DMS53 treated with DMSO at 0.1 percent for 48 hours (cell line): ENCODE data around the gene TIGIT.
"Not testable (repeated sequence)": the region's sequence is repeated elsewhere in the genome, so short reads cannot be mapped to it uniquely, and the experiment has no call there.

Source experiments
- DNase-seq: peaks from one replicate; lab custom pipeline; 2025; ENCODE audit not compliant: unreplicated experiment; lab: John Stamatoyannopoulos, UW

Gene TIGIT

DNA sequence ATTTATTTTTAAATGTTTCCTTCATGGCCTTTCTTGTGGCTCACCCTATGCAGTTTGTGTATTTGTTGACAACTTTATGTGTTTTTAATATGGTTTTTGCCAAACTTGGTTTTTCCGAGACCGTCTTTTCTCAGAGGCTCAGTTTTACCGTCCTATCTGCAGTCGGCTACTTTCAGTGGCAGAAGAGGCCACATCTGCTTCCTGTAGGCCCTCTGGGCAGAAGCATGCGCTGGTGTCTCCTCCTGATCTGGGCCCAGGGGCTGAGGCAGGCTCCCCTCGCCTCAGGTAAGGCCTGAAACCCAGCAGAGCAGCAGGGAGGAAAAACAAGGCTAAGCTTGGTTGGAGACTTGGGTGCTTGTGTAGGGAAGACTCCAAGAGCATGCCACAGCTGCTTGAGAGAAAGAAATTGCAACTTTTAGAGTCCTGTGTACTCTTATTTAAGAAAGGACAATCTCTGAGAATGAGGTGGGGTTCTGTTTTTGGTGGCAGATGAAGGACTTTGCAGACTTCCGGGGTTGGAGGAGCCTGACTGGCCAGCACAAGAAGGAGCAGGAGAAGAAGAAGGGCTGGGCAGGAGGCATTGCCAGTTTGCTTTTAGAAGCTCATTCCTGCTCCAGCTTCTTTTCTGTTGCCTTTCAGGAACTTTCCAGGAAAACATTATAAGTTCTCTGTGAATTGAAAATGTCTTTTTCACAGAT lies at the start of gene TIGIT:
TIGIT (plus strand) TSS at position 191 of the 698 bp plus-strand sequence; CDS start at position 225, 34 bp downstream.
- DNase-seq: no peak

DNA sequence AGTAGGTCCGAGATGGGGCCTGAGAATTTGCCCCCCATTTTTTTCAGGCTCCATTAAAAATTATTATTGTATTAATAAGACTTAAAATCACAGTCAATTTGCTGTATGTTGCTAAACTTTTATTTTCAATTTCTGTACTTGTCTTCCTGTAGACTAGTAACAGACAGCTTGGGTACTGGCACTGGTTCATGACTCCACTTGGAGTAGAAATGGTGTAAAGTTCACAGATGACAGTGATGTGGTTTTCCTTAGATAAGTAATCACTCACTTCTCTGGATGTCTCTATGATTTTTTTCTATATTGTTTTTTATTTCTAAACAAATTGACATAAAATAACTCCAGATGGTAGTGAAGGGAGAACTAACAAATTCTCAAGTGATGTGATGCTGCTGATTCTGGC lies 40.9 kb upstream of the TIGIT start:
- no peak for DNase-seq

DNA sequence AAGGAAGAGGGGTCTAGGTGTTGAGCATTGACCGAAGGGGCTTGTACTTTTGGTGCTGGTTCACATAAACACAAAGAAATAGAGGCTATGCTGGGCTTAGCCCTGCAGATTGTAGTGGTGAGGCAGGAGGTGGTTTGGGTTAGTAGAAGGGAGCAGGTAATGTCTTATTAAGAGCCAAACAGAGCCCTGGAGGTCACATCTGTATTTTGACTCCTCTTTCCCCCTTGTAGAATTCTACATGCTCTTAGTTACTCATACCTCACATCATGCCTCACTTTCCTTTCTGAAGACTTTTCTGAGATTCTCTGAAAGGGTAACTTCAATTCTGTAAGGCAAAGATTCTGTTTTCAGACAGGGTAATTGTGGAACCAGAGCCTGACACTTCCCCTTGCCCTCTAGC lies 40.3 kb upstream of the TIGIT start:
- no peak for DNase-seq

DNA sequence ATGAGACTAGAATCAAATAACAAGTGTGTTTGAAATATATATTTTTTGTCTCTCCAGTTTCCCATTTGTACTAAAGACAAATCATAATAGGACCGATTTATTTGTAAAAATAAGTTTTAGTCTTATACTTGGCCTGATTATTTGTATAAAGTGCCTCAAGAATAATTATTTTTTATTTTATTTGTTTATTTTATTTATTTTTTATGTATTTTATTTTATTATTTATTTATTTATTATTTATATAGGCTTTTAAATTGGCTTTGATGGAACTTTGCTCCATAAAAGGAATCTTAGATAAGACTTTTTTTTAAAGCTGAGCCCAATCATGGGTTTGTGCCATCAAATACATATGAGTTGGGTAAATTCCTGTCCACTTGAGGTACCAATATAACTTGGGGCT lies 34.3 kb upstream of the TIGIT start:
- DNase-seq: no peak

DNA sequence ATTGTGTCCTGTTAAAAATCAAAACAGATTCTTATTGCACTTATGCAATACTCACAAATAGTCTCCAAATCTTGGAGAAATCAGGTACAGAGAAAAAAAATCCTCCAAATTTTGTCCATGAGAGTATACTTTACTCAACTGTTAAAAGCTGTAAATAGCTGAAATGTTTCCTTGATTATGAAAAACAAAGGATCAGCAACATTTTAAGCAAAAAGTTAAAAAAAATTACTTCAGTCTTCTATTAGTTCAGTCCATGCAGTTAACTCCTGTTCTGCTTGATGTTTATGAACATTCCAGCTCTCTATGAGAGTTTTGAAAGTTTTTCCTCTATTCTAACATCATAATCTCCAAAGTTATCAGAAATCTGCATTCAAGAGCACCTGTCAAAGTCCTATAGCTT lies 33.7 kb upstream of the TIGIT start:
- no peak for DNase-seq

DNA sequence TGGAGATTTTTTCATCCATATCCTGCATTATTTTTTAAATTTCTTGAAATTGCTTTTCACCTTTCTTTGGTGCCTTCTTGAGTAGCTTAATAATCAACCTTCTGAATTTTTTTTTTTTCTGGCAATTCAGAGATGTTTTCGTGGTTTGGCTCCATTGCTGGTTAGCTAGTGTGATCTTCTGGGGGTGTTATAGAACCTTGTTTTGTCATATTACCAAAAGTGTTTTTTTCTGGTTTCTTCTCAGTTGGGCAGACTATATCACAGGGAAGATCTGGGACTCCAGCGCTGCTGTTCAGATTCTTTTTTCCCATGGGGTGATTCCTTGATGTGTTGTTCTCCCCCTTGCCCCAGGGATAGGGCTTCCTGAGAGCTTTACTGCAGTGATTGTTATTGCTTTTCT lies 23.8 kb upstream of the TIGIT start:
- no peak for DNase-seq

DNA sequence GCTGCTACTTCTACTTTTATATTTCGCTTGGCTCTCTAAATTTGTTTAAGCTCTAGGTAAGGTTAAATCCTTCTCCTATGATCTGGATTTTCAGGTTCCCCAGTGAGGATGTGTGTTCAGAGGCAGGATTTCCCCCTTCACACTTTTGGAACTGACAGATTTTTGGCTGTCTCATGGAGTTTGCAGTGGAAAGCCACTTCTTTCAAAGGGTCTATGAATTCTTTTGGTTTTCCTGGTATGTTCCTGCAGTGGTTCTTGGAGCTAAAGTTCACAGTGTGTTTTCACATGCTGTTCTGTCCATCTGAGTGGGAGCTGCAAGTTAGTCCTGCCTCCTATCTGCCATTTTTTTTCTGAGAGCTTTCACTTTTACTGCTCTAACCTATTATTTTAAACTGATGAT lies 21.6 kb upstream of the TIGIT start:
- DNase-seq: no peak

DNA sequence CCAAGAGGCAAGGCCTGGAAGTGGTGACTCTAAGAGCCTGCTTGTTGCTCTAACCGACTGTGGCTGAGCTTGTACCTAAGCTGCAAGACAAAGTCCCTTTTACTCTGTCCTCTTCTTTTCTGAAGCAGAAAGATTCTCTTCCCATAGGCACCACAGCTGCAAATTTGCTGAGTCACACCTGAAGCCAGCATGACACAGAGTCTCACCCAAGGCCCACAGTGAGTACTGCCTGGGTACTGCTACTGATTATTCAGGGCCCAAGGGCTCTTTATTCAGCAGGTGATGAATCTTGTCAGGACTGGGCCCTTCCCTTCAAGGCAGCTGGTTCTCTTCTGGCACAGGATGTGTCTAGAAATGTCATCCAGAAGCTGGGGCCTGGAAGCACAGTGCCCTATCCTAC lies 18.9 kb upstream of the TIGIT start:
- DNase-seq: no peak

DNA sequence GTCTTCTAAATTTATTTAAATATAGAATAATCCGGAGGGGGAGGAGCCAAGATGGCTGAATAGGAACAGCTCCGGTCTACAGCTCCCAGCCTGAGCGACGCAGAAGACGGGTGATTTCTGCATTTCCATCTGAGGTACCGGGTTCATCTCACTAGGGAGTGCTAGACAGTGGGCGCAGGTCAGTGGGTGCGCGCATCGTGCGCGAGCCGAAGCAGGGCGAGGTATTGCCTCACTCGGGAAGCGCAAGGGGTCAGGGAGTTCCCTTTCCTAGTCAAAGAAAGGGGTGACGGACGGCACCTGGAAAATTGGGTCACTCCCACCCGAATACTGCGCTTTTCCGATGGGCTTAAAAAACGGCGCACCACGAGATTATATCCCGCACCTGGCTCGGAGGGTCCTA lies 17.0 kb upstream of the TIGIT start:
- not testable (repeated sequence) for DNase-seq

DNA sequence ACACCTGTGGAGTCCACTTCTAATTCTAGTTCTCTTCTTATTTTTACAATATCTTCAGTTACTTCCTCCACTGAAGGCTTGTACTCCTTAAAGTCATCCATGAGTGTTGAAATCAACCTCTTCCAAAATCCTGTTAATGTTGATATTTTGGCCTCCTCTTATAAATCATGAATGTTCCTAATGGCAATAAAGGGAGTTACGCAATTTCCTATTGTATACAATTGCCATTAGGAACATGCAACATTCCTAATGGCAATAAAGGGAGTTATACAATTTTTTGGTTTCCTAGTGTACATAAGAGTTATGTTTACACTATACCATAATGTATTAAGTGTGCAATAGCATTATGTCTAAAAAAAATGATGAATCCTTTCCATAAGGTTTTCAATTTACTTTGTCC lies 9.2 kb upstream of the TIGIT start:
- no peak for DNase-seq

DNA sequence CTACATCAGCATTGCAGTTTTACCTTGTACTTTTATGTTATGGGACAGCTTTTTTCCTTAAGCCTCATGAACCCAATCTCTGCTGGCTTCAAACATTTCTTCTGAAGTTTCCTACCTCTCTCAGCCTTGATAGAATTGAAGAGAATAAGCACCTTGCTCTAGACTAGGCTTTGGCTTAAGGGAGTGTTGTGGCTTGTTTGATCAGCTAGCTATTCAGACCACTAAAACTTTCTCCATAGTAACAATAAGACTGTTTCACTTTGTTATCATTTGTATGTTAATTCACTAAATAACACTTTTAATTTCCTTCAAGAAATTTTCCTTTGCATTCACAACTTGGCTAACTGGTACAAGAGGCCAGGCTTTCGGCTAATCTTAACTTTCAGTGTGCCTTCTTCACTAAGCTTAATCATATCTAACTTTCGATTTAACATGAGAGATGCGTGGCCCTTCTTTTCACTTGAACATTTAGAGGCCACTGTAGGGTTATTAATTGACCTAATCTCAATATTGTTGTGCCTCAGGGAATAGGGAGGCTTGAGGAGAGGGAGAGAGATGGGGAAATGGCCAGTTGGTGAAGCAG lies 8.1 kb upstream of the TIGIT start:
- no peak for DNase-seq

DNA sequence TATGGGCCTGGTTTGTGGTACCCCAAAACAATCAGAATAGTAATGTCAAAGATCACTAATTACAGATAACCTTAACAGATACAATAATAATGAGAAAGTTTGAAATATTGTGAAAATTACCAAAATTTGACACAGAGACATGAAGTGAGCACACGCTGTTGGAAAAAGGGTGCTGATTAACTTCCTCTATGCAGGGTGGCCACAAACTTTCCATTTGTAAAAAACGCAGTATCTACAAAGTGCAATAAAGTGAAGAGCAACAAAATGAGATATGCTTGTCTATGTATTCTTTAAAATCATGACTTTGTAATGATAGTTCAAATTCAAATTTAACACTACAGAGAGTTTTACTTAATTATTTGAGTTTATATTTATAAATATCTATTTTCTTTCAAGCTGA lies 7.6 kb upstream of the TIGIT start:
- DNase-seq: no peak

DNA sequence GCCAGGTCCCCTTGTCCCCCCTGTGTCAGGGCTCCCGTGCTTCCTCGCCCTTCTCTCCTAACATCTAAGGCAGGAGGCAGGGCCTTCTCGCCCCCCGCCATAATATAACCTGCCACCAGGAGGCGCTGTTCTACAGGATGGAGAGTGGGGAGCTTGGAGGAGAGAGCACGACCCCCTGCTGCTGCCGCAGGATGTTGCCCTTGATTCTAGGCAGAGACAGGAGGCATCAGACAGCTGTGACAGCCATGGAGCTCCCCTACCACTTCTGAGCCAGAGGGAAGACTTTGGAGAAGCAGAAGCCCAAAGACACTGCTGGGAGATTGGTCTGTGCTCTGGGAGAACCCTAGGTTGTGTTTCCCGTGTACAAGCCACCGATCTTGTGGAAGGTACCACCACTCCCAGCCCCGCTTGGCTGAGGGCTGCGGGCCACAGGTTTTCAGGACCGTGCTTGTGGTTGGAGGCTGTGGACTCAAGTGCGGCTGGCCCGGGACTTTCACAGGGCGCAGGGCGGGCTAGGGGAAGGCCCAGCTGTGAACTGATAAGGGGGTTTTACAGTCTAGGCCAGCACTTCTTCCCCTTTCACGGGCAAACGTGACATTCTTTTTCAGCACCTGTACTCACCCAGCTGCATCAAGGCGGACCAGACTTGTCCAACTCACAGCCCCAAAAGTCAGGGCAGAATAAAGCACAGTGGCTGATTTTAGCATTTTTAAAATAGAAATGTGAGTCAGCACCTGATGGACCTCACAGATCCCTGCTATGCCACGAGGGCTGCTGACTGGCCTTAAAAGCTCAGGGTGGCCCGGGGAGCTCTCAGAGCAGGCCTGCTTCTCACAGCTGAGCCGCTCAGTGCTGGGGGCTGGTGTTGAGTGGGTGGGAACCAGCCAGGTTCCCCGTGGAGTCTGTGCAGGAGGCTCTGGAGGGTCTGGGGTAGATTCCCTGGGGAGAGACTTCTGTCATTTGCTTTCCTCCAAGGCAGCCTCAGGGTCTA lies 2.6 kb upstream of the TIGIT start:
- DNase-seq: peak; percentile 3

DNA sequence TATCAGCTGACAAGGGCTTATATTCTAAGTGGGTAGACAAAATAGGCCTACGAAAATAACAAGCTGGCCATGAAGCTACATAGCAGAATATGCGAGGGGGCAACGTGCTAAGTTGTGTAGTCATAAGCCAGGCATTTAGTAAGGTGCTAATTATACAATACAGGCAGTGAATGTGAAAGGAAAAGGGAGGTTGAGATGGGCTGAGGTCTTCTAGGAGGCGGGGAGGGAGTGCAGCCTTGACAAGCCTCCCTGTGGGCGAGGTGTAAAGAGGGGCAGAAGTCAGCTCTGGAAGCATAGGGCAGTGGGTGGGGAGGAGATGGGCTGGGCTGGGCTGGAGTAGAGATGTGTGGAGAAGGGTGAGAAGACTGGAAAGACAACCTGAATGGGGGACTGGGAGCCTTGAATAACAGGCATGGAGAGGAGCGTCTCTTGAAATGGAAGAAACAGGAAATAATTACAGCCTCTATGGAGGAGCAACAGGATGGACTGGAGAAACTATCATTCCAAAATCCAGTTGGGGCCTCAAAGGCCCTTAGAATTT lies 1.2 kb downstream of the TIGIT start:
- DNase-seq: no peak

DNA sequence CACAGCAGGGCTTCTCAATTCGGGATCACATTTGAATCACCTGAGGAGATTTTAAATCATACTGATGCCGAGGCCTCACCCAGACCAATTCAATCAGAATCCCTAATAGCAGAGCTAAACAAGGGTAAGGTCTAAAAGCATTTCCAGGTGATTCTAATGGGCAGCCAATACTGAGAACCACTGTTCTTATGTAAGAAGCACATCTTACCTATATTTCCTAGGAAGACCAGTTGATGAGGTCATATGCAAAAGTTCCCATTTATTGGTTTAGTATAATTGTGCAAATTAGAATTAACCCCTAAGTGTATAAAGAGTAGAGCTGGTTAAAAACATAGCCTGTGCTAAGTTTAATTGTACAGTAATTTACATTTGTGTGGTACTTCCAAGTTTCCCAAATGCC lies 2.1 kb downstream of the TIGIT start:
- no peak for DNase-seq

DNA sequence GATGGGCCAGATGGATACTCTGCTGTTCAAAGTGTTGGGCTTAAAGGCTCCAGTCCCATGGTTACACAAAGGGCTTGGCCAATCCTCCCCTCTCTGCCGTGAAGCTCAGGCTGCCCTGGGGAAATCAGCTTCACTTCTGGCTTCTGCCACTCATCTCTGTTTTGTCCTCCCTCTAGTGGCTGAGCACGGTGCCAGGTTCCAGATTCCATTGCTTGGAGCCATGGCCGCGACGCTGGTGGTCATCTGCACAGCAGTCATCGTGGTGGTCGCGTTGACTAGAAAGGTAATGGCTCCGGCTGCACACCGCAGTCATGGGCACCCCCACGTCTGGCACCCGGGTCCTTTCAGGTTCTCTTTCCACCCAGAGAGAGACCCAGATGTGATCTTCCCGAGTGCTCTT lies 5.6 kb downstream of the TIGIT start:
- DNase-seq: no peak

DNA sequence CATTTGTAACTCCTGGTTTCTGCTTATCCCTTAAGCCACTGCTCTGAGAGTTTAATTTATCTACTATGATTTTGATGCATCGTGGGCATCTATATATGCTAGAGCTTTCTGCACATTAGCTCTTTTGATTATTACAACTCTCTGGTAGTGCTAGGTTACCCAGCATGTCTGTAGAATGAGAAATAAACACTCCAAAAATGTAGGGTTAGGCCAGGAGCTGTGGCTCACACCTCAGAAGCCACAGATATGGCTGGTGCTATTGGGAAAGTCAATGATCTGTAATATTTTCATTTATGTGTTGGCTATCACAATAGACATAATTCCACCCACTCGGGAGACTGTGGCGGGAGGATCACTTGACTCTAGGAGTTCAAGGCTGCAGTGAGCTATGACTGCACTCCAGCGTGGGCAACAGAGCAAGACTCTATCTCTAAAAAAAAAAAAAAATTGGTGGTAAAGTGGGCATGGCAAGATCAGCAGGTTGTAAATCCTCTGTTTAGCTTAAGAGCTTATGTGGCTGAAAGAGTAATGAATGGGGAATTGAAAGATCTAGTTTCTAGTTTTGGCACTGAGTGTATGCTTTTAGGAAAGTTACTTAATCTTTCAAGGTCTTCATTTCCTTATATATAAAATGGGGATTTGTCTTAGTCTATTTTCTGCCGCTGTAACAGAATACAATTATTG lies 6.3 kb downstream of the TIGIT start:
- DNase-seq: no peak

DNA sequence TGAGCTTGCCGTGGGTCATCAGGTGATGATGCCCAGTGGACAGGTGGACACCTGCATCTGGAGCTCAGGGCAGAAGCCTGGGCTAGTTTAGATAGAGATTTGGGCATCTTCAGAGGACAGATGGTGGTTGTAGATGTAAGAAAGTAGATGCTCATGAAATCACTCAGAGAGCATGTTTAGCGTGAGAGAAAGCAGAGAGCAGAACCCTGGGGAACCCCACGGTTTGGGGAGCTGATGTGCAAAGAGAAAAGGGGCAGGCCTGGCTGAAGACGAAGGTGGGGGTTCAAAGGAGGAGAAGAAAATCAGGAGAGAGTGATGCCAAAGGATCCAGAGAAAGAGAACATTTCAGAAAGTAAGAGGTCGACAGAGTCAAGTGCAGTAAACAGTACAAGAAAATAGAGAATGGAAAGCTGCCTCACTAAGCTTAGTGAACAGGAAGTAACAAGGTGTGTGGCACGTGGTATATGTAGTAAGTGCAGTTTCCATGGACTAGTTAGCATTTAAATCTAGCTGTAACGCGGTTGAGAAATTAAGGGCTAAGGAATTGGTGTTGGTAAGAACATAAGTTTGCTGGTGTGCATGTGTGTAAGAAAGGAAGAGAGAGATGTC lies 13.5 kb downstream of the TIGIT start:
- DNase-seq: no peak

DNA sequence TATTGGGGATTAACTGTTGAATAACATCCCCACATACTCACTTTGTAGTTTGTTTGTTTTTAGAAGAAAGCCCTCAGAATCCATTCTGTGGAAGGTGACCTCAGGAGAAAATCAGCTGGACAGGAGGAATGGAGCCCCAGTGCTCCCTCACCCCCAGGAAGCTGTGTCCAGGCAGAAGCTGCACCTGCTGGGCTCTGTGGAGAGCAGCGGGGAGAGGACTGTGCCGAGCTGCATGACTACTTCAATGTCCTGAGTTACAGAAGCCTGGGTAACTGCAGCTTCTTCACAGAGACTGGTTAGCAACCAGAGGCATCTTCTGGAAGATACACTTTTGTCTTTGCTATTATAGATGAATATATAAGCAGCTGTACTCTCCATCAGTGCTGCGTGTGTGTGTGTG lies 14.0 kb downstream of the TIGIT start:
- DNase-seq: no peak

DNA sequence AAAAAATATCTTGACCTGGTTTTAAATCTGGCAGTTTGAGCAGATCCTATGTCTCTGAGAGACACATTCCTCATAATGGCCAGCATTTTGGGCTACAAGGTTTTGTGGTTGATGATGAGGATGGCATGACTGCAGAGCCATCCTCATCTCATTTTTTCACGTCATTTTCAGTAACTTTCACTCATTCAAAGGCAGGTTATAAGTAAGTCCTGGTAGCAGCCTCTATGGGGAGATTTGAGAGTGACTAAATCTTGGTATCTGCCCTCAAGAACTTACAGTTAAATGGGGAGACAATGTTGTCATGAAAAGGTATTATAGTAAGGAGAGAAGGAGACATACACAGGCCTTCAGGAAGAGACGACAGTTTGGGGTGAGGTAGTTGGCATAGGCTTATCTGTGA lies 14.5 kb downstream of the TIGIT start:
- no peak for DNase-seq

DNA sequence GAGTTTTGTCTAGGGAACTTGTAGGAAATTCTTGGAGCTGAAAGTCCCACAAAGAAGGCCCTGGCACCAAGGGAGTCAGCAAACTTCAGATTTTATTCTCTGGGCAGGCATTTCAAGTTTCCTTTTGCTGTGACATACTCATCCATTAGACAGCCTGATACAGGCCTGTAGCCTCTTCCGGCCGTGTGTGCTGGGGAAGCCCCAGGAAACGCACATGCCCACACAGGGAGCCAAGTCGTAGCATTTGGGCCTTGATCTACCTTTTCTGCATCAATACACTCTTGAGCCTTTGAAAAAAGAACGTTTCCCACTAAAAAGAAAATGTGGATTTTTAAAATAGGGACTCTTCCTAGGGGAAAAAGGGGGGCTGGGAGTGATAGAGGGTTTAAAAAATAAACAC lies 15.0 kb downstream of the TIGIT start:
- DNase-seq: no peak
